Measurements from ENCODE around the gene PRH1. TPM values are rescaled to one million over a fixed set of nuclear protein-coding genes. Genes with fewer than 3 reads are reported as not detected.

The PRH1 gene
- total and polyA plus RNA-seq, 2 of the 8 experiments (the other 6 are each of a cell fraction or from before 2014, with no cell fraction given), result 4.5 to 6.5 TPM

DNA sequence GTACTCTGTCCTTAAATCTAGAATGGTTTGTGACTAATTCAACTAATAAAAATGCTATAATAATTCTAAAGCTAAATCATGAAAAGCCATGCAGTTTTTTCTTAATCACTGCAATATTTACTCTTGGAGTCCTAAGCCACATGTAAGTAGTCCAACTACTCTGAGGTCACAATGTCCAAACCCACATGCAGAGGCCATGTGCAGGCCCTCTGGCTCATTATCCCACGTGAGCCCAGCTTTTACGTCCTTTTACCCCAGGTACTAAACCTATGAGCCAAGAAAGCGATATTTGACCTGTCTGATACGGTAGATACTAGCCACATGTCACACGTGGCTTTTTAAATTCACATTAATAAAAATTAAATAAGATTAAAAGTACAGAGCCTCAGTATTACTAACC lies 12.8 kb upstream of the PRH1 start:
- Histone ChIP-seq H4K5ac (ENCODE audit: insufficient read length, low read depth, low read length) (no peak overlapping the region), H2AK5ac (ENCODE audit: low read depth, low read length) (no peak overlapping the region), H3K27ac (ENCODE audit: low read depth, low read length) (no peak overlapping the region), H3K4me2 (ENCODE audit: insufficient read depth in 1 of 2, low read depth in 2 of 2, low read length in 2 of 2) (no peak overlapping the region), H4K20me1 (replicated peaks in 1 of 2; ENCODE audit: control insufficient read depth in 1 of 2, insufficient read depth in 2 of 2, low read length in 2 of 2) (no peaks in the 10 kb centered on the region), H2AFZ (ENCODE audit: low read length) (no peak overlapping the region), H3K23me2 (ENCODE audit: low read depth, low read length) (no peaks in the 10 kb centered on the region; the same call in 1 of the 2 replicates), H3K79me1 (ENCODE audit: low read depth, low read length) (no peaks in the 10 kb centered on the region; the same call in 1 of the 2 replicates), H2BK12ac (ENCODE audit: low read depth, low read length) (no peak overlapping the region), H3K27me3 (replicated peaks in 1 of 4; ENCODE audit: control insufficient read depth in 3 of 4, extremely low read depth in 1 of 4, insufficient read depth in 3 of 4, low read length in 3 of 4) (peaks cover 0 to 1% (median 0%) of the 10 kb centered on the region in 4 experiments; a peak in 1 of 7 replicates), H3K36me3 (ENCODE audit: control insufficient read depth in 2 of 4, insufficient read depth in 4 of 4, low read length in 3 of 4) (no peaks in the 10 kb centered on the region), H3K9ac (replicated peaks in 1 of 4; ENCODE audit: extremely low read depth in 1 of 4, low read depth in 3 of 4, low read length in 3 of 4) (no peak overlapping the region), H3K79me2 (ENCODE audit: control insufficient read depth in 1 of 2, insufficient read depth in 2 of 2, low read length in 2 of 2) (no peaks in the 10 kb centered on the region), H3K14ac (ENCODE audit: insufficient read length) (no peak overlapping the region), H3K4ac (replicated peaks; ENCODE audit: insufficient read length, low read depth, low read length) (no peak overlapping the region), H3K23ac (ENCODE audit: insufficient read length) (no peak overlapping the region), H3K4me3 (ENCODE audit: extremely low read depth in 1 of 4, insufficient read depth in 2 of 4, low read depth in 3 of 4, low read length in 4 of 4) (no peak overlapping the region), H3K18ac (ENCODE audit: extremely low read depth, low read length) (no peak overlapping the region), H2BK20ac (ENCODE audit: low read length) (no peak overlapping the region), H4K8ac (ENCODE audit: extremely low read depth, insufficient read depth, low read length) (no peak overlapping the region), H4K91ac (replicated peaks; ENCODE audit: insufficient read length, low read length) (no peak overlapping the region), H2BK120ac (replicated peaks; ENCODE audit: low read depth, low read length) (no peak overlapping the region), H3K9me3 (ENCODE audit: insufficient read depth in 2 of 2, low read depth in 1 of 2, low read length in 1 of 2) (no peaks in the 10 kb centered on the region), H3K56ac (replicated peaks; ENCODE audit: insufficient read length, low read depth, low read length) (no peak overlapping the region), H2BK15ac (ENCODE audit: low read length) (no peak overlapping the region), H3K4me1 (replicated peaks in 1 of 4; ENCODE audit: control insufficient read depth in 3 of 4, insufficient read depth in 4 of 4, low read length in 3 of 4) (no peaks in the 10 kb centered on the region), H2BK5ac (ENCODE audit: low read depth, low read length) (no peak overlapping the region)
- ChIA-PET CTCF (ENCODE audit: partially characterized antibody) (no interaction called here), POLR2A (ENCODE audit: partially characterized antibody) (no interaction called here)
- DNase-seq (ENCODE audit: low read depth in 1 of 2, low spot score in 2 of 2) (no peak), FAIRE-seq (no peak)
- 93% methylated on average over 5 of the region's 5 CpGs; no CpG with 5 or more reads in 1 of the 2 experiments for WGBS, 2 experiments (ENCODE audit: extremely low coverage in 1 of 2, insufficient coverage in 1 of 2, insufficient read length in 1 of 2, insufficient replicate concordance in 2 of 2, low coverage in 1 of 2, low lambda C conversion rate in 2 of 2, missing lambda C conversion rate in 1 of 2)
- TF ChIP-seq RNF2 (IDR thresholded peaks at IDR 0.05; ENCODE audit: borderline replicate concordance, low read depth, low read length, missing control alignments, poor library complexity, severe bottlenecking) (no peak), TAF7 (optimal IDR thresholded peaks at IDR 0.05; ENCODE audit: borderline replicate concordance, low read depth, low read length) (no peak), SRF (IDR thresholded peaks at IDR 0.05; ENCODE audit: low read depth, low read length) (no peak), SIX5 (IDR thresholded peaks at IDR 0.05; ENCODE audit: low read depth, low read length) (no peak), JUND (IDR thresholded peaks at IDR 0.05; ENCODE audit: low read length) (no peak), JUN (IDR thresholded peaks at IDR 0.05; ENCODE audit: low read depth, low read length) (no peak), BCL11A (IDR thresholded peaks at IDR 0.05; ENCODE audit: low read depth in 2 of 2, low read length in 2 of 2) (no peak), EGR1 (IDR thresholded peaks at IDR 0.05; ENCODE audit: borderline replicate concordance, low read depth, low read length) (no peak), CREB1 (IDR thresholded peaks at IDR 0.05) (no peak)
- TF ChIP-seq, protein P1, sequence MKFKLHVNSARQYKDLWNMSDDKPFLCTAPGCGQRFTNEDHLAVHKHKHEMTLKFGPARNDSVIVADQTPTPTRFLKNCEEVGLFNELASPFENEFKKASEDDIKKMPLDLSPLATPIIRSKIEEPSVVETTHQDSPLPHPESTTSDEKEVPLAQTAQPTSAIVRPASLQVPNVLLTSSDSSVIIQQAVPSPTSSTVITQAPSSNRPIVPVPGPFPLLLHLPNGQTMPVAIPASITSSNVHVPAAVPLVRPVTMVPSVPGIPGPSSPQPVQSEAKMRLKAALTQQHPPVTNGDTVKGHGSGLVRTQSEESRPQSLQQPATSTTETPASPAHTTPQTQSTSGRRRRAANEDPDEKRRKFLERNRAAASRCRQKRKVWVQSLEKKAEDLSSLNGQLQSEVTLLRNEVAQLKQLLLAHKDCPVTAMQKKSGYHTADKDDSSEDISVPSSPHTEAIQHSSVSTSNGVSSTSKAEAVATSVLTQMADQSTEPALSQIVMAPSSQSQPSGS (IDR thresholded peaks at IDR 0.05; ENCODE audit: low read length), result no peak

All from H1 (cell line).